HG03064 (cell line): ENCODE measurements around the gene RBM3.

Experiments
- ATAC-seq: cut with Tn5 transposase; IDR thresholded peaks from one replicate; pipeline ENCODE4 v1.9.1; 2021; ENCODE audit warnings: low read depth; ENCODE audit not compliant: unreplicated experiment

The RBM3 gene

DNA sequence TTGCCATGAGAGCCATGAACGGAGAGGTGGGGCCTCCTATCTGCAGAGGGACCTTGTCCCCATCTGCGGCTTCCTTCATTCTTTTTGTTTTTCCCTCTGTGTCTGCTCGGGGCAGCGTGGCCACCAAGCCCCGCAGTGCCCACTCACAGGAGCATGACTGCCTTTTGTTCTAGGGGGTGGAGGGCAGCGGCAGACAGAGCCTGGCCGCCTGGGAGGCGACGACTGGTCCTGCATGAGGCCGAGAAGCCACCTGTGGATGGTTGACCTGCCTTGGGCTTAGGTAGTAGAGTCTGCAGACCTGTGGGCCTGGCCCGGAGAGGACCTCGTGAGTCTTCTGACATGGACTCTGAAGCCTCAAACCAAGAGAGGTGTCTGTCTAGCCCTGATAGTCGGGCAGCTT, 1.4 kb downstream of the RBM3 start:
- ATAC-seq = no peak

DNA sequence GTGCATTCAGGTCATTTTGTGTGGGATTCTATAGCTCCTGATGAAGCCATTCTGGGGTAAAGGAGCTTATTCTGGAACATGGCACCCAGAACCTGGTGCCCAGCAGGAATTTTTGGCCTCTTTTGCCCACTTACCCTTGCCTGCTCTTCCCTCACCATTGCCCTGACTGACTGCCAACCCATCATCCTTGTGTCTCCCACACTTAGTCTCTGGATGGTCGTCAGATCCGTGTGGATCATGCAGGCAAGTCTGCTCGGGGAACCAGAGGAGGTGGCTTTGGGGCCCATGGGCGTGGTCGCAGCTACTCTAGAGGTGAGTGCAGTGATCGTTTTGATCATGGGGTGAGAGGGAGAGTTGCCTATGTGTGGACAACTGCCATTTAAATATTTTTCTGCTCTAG, 1.8 kb downstream of the RBM3 start:
- no peak for ATAC-seq

DNA sequence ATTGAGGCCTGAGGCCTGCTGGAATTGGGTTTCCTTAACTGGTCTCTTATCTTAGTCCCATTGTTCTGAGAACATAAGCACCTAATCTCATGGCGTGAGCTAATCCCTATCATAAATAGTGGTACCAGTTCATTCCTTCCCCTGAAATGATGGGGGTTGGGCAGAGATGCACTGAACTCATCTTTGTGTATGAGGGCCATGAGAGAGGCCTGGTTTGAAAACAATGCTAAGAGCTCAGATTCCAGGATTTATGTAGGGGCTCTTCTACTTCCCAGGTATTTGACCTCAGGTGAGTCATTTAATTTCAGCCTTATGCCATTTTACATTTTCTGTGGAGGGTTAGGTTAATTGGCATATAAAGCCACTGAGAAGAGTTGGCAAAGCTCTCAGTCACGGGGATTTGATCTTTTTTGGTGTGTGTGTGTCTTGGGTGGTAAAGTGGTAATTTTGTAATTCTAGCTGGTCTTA, 4.4 kb downstream of the RBM3 start:
- no peak for ATAC-seq

DNA sequence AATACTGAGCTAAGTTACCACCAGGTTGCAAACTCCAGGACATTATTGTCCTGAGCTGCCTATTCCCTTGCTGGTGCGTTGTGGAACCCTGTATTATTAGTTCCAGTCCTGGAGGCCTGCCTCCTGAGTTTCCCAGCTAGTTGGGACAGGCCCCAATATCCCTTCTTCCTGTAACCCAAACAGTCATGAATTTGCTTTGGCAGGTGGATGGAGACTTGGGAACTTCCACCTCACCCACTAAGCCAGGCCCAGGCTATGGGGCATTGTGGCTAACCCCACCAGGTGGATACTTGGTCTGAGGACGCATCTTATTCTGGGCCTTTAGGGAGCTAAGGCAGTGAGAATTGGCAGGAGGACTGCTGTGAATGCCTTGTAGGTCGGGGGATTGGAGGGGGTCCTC, 5.0 kb downstream of the RBM3 start:
- no peak for ATAC-seq

DNA sequence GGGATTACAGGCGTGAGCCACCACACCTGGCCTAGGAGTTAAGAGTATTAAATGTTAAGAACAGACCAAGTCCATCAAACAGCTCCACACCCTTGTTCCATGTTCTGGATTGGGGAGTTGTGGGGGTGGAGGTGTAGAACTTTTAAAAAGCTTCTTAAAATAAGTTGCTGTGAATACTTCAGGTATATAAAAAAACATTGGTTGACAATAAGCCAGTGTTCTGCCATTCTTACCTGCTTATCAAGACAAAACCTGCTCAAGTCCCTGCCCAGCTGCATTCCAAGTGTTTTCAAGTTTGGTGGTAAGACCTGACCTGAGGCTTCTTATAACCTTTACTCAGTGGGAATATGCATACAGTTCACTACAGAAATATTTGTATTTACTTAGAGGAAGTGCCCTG, 6.4 kb downstream of the RBM3 start:
- ATAC-seq = no peak

DNA sequence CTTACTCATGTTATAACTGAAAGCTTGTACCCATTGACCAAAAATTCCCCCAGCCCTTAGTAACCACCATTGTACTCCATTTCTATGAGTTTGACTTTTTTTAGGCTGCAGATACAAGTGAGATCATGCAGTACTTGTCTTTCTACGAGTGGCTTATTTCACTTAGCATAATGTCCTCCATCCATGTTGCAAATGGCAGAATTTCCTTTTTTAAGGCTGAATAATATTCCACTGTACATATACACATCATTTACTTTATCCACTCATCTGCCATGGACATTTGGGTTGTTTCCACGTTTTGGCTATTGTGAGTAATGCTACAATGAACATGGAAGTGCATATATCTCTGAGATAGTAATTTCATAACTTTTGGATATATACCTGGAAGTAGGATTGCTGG, 10.4 kb downstream of the RBM3 start:
- no peak for ATAC-seq

DNA sequence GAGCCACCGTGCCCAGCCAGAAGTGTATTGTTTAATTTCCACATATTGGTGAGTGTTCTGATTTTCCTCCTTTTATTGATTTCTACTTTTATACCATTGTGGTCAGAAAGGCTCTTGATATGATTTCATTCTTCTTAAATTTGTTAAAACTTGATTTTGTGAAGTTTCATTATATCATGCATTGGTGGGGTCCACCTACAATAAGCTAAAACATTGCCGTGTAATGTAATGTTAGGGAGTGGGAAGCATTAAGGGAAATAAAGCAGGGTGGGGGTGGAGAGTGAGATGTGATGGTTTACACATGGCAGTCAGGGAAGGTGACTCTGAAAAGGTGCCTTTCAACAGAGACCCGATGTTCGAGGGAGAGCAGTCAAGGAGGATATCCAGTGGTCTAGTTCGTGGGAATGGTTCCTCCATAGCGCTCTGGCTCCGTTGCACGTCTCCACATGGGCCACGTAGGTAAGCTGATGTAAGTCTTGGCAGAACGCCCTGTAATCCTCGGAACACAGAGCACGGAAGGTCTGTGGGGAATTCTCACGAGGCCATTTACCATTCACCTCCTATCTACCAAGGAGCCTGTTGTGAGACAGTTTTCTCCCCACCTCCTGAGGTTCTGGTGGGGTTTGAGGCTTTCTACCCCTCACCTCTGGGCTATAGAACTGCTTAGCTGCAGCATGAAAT, 15.3 kb downstream of the RBM3 start:
- no peak for ATAC-seq

DNA sequence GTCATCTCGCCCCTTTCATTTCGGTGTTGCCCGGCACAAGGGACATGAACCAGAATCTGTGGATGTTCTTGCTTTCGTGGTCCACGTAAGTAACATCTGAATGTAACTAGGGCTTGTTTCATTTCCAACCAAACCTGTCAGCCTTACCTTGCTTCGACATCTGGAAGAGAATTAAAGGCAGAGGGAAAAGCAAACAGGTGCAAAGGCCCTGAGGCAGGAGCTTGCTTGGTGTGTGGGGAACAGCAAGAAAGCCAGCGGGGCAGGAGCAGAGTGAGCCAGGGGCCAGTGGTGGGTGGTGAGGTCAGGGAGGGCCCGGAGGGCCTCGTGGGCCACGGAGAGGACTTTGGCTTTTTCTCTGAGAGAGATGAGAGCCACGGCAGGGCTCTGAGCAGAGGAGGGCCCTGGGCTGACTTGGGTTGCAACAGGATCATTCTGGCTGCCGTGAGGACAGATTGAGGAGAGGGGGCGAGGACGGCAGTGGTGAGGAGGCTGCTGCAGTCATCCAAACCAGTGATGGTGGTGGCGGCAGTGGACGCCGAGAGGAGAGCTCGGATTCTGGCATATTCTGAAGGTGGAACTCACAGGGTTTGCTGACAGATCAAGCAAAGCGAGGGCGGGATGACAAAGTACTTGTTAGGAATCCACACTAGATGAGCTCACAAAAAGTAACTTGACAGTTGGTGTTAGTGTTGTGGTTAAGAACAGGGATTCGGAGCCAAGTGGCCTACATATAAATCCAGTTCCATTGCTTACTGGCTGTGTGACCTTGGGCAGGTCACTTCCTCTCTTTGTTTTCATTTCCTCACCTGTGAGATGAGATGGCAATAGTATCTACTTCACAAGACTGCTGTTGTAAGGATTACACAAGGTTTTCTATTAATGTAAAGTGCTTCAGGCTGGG, 16.2 kb downstream of the RBM3 start:
- no peak for ATAC-seq

DNA sequence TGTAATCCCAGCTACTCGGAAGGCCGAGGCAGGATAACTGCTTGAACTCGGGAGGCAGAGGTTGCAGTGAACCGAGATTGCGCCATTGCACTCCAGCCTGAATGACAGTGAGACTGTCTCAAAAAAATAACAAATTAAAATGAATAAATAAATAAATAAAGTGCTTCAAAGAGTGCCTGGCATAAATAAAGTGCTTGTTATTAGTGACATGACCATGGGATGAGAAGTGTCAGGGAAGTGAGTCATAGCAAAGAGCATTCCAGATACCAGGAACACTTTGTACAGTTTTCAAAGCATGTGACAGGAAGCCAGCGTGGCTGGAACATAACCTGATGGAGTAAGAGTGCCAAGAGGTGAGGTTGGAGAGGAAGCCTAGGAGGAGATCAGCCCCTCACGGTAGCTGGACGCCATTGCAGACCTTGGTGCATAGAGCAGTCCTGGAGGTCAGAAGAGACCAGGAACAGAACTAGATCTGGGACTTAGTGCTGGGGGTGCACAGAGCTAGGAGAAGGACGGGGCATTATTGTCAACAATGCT, 17.0 kb downstream of the RBM3 start:
- ATAC-seq = no peak

DNA sequence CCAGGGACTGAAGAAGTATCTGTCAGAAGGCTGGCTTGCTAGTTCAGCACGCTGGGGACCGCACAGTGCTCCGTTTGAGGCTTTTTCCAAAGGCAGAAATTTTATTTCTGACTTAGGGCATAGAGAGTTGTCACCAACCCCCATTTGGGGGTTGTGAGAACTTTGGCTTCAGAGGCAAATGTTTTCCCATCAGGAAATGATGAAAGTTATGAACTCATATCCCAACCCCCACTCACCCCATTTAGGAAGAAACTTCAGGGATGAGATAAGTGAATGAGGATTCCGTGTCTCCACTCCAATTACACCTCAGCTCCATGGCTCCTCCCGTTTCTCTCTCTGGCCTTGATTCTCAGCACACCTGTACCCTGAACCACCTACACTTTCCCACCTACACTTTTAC, 18.7 kb downstream of the RBM3 start:
- no peak for ATAC-seq

DNA sequence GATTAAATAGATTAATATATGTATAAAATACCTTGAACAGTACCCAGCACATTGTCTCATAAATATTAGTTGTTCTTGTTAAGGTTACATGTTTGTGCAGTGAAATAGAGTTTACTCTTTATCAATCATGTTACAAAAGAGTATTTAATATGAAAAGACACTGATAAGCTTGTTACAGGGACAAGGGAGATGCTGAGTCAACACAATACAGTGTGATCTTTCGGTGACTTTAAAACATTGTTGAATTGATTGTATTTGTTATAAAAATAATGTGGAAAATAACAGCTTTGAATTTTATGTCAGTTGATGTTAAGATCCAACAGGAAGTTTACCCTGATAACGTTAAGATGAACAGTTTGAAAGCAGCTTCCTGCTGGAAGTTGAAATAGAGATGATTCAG, 21.6 kb downstream of the RBM3 start:
- no peak for ATAC-seq

DNA sequence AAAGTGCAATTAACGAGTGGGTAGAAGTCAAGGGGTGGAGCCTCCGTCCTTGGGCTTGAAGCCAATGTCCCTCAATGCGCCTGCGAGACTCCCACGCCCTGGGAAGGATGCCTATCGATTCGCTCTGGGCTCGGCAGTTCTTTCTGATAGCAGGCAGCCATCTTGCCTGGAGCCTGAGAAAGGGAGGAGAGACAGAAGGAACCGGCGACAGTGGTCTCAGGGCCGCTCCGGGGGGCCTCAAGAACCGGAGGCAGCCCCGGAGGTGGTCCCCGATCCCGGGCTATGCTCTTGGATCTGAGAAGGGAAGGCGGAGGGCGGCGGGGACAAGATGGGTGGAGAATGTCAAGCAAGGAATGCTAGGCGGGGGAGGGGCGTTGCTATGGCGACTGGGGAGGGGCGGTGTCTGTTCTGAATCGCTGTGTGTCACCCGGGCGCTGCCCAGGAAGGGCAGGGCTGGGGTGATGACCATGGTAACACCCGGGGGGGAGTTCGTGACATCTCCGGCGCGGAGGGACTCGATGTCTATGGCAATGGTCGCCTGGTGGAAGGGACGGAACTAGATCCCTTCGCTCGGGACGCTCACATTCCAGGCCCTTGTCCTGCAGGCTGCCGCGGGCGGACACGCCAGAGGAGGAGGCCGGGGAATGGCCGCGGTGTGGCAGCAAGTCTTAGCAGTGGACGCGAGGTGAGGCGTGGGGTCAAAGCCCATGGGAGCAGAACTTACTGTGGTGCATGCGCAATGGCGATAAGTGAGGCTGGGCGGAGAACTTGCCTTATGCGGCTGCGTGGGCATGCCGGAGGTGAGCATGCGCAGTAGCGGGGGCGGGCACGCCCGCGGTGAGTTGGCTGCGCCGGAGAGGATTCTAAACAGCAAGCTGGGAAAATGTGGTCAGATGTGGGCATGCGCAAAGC, 23.3 kb downstream of the RBM3 start, which contains the start of gene WDR13:
Gene WDR13, plus strand, starts transcription at position 140 of the 912 bp plus-strand sequence. Its CDS starts 505 bp downstream, at position 645.
- ATAC-seq = no peak

DNA sequence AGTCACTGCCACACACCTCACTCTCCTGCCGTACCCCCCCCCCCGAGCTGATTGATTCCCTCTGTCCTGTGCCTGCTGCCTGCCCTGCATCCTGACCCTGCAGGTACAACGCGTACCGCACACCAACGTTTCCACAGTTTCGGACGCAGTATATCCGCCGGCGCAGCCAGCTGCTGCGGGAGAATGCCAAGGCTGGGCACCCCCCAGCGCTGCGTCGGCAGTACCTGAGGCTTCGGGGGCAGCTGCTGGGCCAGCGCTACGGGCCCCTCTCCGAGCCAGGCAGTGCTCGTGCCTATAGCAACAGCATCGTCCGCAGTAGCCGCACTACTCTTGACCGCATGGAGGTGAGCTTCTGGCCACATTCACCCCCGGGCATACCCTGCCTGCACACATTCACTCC, 24.3 kb downstream of the RBM3 start:
- ATAC-seq = no peak

DNA sequence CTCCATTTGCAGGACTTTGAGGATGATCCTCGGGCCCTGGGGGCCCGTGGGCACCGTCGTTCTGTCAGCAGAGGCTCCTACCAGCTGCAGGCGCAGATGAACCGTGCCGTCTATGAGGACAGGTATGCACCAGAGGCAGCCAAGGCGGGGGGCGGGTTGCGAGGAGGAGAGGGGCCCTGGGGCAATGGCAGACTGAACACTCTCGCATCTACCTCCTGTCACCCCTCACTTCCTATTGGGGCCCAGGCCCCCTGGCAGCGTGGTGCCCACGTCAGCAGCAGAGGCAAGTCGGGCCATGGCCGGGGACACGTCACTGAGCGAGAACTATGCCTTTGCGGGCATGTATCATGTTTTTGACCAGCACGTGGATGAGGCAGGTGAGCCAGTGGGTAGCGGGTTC, 25.1 kb downstream of the RBM3 start:
- ATAC-seq = no peak

DNA sequence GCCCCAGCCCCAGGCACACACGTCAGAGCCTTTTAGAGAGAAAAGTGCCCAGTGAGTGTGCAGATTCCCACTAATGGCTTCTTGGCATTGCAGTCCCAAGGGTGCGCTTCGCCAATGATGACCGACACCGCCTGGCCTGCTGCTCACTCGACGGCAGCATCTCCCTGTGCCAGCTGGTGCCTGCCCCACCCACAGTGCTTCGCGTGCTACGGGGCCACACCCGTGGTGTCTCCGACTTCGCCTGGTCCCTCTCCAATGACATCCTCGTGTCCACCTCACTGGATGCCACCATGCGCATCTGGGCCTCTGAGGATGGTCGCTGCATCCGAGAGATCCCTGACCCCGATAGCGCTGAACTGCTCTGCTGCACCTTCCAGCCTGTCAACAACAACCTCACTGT, 25.9 kb downstream of the RBM3 start:
- no peak for ATAC-seq

DNA sequence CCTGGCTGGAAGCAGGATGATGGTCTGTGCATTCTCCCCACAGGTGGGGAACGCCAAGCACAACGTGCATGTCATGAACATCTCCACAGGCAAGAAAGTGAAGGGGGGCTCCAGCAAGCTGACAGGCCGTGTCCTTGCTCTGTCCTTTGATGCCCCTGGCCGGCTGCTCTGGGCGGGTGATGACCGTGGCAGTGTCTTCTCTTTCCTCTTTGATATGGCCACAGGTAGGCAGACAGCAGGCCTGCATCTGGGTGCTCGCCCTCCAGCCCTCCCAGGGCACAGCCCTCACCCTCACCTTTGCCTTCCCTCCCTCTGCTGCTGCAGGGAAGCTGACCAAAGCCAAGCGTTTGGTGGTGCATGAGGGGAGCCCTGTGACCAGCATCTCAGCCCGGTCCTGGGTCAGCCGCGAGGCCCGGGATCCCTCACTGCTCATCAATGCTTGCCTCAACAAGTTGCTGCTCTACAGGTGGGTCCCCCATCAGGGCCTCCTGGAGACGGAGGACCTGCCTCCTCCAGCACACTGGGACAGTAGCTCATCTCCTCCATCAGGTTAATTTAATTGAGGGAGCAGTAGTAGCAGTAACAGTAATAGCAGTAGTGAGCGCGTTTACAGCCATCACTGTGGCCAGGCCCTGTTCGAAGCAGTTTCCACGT, 27.6 kb downstream of the RBM3 start:
- no peak for ATAC-seq

DNA sequence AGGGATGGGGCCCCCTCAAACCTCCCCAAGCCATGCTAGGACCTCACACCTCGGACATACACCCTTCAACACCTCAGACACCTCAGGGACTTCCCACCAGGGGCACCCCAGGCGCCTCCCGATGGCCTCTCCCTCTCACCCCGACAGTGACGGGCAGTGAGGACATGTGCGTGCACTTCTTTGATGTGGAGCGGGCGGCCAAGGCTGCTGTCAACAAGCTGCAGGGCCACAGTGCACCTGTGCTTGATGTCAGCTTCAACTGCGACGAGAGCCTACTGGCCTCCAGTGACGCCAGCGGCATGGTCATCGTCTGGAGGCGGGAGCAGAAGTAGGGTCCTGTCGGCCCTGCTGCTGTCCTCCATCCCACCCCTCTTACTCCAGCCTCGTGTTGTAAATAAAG, 30.4 kb downstream of the RBM3 start:
- ATAC-seq = no peak

DNA sequence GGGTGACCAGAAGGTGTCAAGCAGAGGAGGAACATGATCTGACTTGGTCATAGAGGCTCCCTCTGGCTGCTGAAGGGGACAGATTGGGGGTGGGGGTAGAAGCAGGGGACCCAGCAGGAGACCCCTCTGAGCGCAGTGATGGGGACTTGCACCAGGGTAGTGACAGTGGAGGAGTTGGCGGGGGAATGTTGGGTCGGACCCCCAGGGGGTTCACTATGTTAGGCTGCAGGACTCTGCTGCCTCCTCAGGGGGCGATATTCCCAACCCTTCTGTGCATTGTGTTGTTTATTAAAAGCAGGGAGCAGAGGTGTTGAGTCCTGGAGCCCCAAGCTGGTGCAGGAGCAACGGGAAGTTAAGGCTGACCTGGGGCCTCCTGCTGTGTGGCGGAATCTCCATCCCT, 31.8 kb downstream of the RBM3 start:
- ATAC-seq = no peak

DNA sequence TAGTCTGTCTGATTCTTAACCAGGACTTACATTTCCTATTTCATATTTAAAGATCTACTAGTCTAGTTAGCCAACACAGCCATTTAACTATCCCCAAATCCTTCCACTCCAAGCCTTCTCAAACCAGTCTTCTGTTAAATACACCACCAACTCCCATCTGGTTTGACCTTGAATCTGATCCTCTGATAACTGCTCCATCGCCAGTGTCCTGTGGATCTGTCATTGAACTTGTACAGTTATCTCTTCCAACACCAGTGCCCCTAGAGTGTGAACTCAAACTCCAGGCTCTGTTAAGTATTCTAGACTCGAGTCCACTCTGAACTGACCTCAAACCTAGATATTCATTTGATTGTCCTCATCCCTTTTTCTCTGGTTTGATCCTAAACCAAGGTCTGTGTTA, 37.4 kb downstream of the RBM3 start:
- ATAC-seq = no peak

DNA sequence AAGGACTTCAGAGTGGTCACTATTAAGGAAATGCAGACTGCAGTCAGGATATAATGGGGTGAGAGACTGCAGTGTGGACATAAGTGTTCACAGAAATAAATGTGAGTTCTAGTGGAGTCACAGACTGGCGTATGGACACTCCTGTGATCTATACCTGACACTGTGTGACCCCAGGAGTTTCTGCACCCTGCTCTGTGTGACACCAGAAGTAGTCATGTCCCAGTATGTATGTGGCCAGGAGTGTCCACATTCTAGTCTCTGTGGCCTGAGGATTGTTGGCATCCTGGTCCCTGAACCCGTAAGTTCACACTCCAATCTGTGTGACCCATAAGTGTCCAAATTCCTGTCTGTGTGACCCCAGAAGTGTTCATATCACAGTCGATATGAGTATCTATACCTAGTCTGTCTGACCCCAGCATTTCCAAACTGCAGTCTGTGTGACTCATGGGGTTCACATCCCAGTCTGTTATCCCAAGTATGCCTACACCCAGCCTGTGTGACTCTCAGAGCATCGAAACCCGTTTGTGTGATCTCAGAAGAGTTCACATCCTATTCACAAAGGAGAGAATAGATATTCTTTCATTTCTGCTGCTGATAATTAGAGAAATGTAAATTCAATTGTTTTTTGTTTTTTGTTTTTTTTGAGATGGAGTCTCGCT, 39.3 kb downstream of the RBM3 start:
- no peak for ATAC-seq
